Small intestine (tissue), 7 donors: Measurements from ENCODE around the gene TMEM121. TPM values are rescaled to one million over a fixed set of nuclear protein-coding genes. Genes with fewer than 3 reads are reported as not detected.

Experiments
- DNase-seq, 2 donors: peaks; one replicate each; pipeline versions ENCODE4 v3.0.0 to v3.0.0-alpha.2; 2013
- FAIRE-seq: peaks from 2 replicates; lab custom pipeline; 2012; peaks lifted over from hg19 to GRCh38; lab: Jason Lieb, UNC
- H3K27ac ChIP-seq, 3 donors: one replicate each; pipeline ENCODE4 v1.5.1; 2013; ENCODE audit warnings: low read length in 2 of 3, mild to moderate bottlenecking in 2 of 3, control low read depth in 1 of 3, inconsistent platforms in 1 of 3, low read depth in 1 of 3, moderate library complexity in 1 of 3
- H3K27me3 ChIP-seq, 3 donors: one replicate each; pipeline ENCODE4 v1.6.1; 2013; ENCODE audit warnings: low read length in 3 of 3, inconsistent platforms in 1 of 3; ENCODE audit not compliant: control insufficient read depth in 3 of 3, insufficient read depth in 3 of 3
- H3K36me3 ChIP-seq, 3 donors: one replicate each; pipeline ENCODE4 v1.6.1; 2013; ENCODE audit warnings: low read length in 3 of 3, inconsistent platforms in 1 of 3, low read depth in 1 of 3, mild to moderate bottlenecking in 1 of 3, moderate library complexity in 1 of 3; ENCODE audit not compliant: control insufficient read depth in 3 of 3, insufficient read depth in 2 of 3
- H3K4me1 ChIP-seq, 3 donors: one replicate each; pipeline ENCODE4 v1.6.1; 2013; ENCODE audit warnings: low read length in 2 of 3, inconsistent platforms in 1 of 3, low read depth in 1 of 3, mild to moderate bottlenecking in 1 of 3, moderate library complexity in 1 of 3; ENCODE audit not compliant: control insufficient read depth in 3 of 3, insufficient read depth in 2 of 3
- H3K4me3 ChIP-seq, 3 donors: one replicate each; pipeline ENCODE4 v1.5.1; 2013; ENCODE audit warnings: low read length in 3 of 3, control low read depth in 1 of 3, inconsistent platforms in 1 of 3, low read depth in 1 of 3, mild to moderate bottlenecking in 1 of 3, moderate library complexity in 1 of 3
- H3K9me3 ChIP-seq, 2 donors: one replicate each; pipeline ENCODE4 v1.6.1; 2013; ENCODE audit warnings: low read depth in 1 of 2, low read length in 1 of 2; ENCODE audit not compliant: control insufficient read depth in 2 of 2, insufficient read depth in 1 of 2
- WGBS, 3 donors: extraction: QIAGEN DNeasy Blood & Tissue Kit; methylation state at CpG; one replicate each; pipeline ENCODE4 v1.1.7; 2013; 5-methylcytosine and 5-hydroxymethylcytosine counted together
- polyA plus RNA-seq, 4 donors: library from polyadenylated mRNA; stranded (reverse) in 3 of 4; unstranded in 1 of 4; fragments of 200-250 nt in 3 of 4; fragments of 120-200 nt in 1 of 4; gene quantifications; one replicate each; pipeline versions ENCODE4 v1.2.1 to v1.2.3, GENCODE V29; 2013
- donor health status: healthy with polysubstance abuse.
- donor health status: control.
- donor health status: control.
- donor health status: Bipolar disorder and iron deficiency.
- donor health status: healthy.

TMEM121 gene
- polyA plus RNA-seq, 4 donors = 1.5 to 2.0 TPM; not detected in 2

- H3K9me3 ChIP-seq = no peaks in the 10 kb centered on the region
- DNase-seq (peak; percentile 100), FAIRE-seq (peak; percentile 95)
- H3K4me1 ChIP-seq = peaks cover 0 to 26% (median 0%) of the 10 kb centered on the region in 3 donors
- 0% methylated on average over 66 to 94 of the region's 94 CpGs for whole genome bisulfite sequencing, 3 donors
- H3K27me3 ChIP-seq = peaks cover 0 to 10% (median 0%) of the 10 kb centered on the region in 3 donors
- peak within 1 kb of the TSS; percentile 59 to 62 (median 59) for H3K4me3 ChIP-seq
- H3K27ac ChIP-seq = peak within 1 kb of the TSS; percentile 78 to 96 (median 95)
- peaks cover 0 to 9% (median 0%) of the 10 kb centered on the region in 3 donors for H3K36me3 ChIP-seq
These were observed 35.6 kb upstream of the TMEM121 start, which contains the start of gene TEDC1 for GRCh38 chr14:105490572-105491365. TEDC1 (plus strand) TSS chr14:105491246; CDS start chr14:105491376, 130 bp downstream.

- FAIRE-seq = no peak
- DNase-seq = peak; percentile 59 to 76
- 0 to 1% (median 0%) methylated on average over 45 to 53 of the region's 53 CpGs for WGBS, 3 donors
These were observed 34.9 kb upstream of the TMEM121 start for GRCh38 chr14:105491366-105491973.

GRCh38 chr14:105492031-105492970, 34.1 kb upstream of the TMEM121 start:
- H3K4me3 ChIP-seq = no peak overlapping the region
- DNase-seq = peak in 1 of 2 donors; percentile 14

More at GRCh38 chr14:105491366-105491973, 34.9 kb upstream of the TMEM121 start:
- Histone ChIP-seq H3K4me3 (peak overlapping the region; percentile 22 to 58 (median 26)), H3K36me3 (peaks cover 0 to 9% (median 0%) of the 10 kb centered on the region in 3 donors), H3K4me1 (peaks cover 0 to 19% (median 0%) of the 10 kb centered on the region in 3 donors), H3K9me3 (no peaks in the 10 kb centered on the region), H3K27me3 (peaks cover 0 to 5% (median 0%) of the 10 kb centered on the region in 3 donors), H3K27ac (peak overlapping the region; percentile 63 to 95 (median 78))

GRCh38 chr14:105492971-105493871, 33.2 kb upstream of the TMEM121 start:
- Histone ChIP-seq H3K36me3 (peaks cover 0 to 10% (median 2%) of the 10 kb centered on the region in 3 donors), H3K27me3 (no peaks in the 10 kb centered on the region), H3K9me3 (no peaks in the 10 kb centered on the region), H3K4me1 (peaks cover 0 to 8% (median 0%) of the 10 kb centered on the region in 3 donors), H3K4me3 (no peak overlapping the region), H3K27ac (no peak overlapping the region)
- no peak for FAIRE-seq
- DNase-seq = no peak
- 86 to 91% (median 90%) methylated on average over 15 to 20 of the region's 20 CpGs for WGBS, 3 donors

More at GRCh38 chr14:105492031-105492970, 34.1 kb upstream of the TMEM121 start:
- Histone ChIP-seq H3K27ac (no peak overlapping the region), H3K4me1 (peaks cover 0 to 14% (median 0%) of the 10 kb centered on the region in 3 donors), H3K9me3 (no peaks in the 10 kb centered on the region), H3K27me3 (no peaks in the 10 kb centered on the region), H3K36me3 (peaks cover 0 to 9% (median 0%) of the 10 kb centered on the region in 3 donors)
- no peak for FAIRE-seq
- WGBS, 3 donors = 83 to 89% (median 85%) methylated on average over 23 to 24 of the region's 24 CpGs

- H3K9me3 ChIP-seq = no peaks in the 10 kb centered on the region
- H3K4me3 ChIP-seq = no peak overlapping the region
- WGBS, 3 donors = 90 to 93% (median 92%) methylated on average over 10 to 16 of the region's 16 CpGs
- peaks cover 0 to 5% (median 0%) of the 10 kb centered on the region in 3 donors for H3K4me1 ChIP-seq
- no peak for DNase-seq
- peaks cover 0 to 14% (median 2%) of the 10 kb centered on the region in 3 donors for H3K36me3 ChIP-seq
- no peak for FAIRE-seq
- H3K27me3 ChIP-seq = no peaks in the 10 kb centered on the region
- H3K27ac ChIP-seq = no peak overlapping the region
These were observed 32.3 kb upstream of the TMEM121 start for GRCh38 chr14:105493921-105494605.

GRCh38 chr14:105494606-105494929, 31.8 kb upstream of the TMEM121 start:
- 95 to 98% (median 97%) methylated on average over 6 of the region's 6 CpGs for WGBS, 3 donors
- no peak overlapping the region for H3K4me3 ChIP-seq
- FAIRE-seq (no peak), DNase-seq (no peak)
- H3K9me3 ChIP-seq = no peaks in the 10 kb centered on the region
- H3K27ac ChIP-seq = no peak overlapping the region
- no peaks in the 10 kb centered on the region for H3K4me1 ChIP-seq
- no peaks in the 10 kb centered on the region for H3K27me3 ChIP-seq
- H3K36me3 ChIP-seq = peaks cover 0 to 14% (median 2%) of the 10 kb centered on the region in 3 donors
